GM12892 (cell line): ENCODE results near the gene SYNPO.

Source experiments
- POLR2A ChIP-seq: IDR thresholded peaks from 2 replicates; pipeline ENCODE4 v1.6.1; 2011; ENCODE audit warnings: low read depth, low read length, control low read depth
- POLR2AphosphoS5 ChIP-seq: IDR thresholded peaks from 2 replicates; pipeline ENCODE4 v1.6.1; 2011; ENCODE audit warnings: low read depth, low read length, control low read depth
- TAF1 ChIP-seq: IDR thresholded peaks from 2 replicates; pipeline ENCODE4 v1.6.1; 2011; ENCODE audit warnings: low read depth, mild to moderate bottlenecking, control low read depth, low read length, borderline replicate concordance

GRCh38 chr5:150671509-150672236 is 31.2 kb downstream of the SYNPO start:
- TF ChIP-seq POLR2AphosphoS5 (no peak), POLR2A (no peak), TAF1 (no peak)
